GM18508 (cell line): Measurements from ENCODE around the gene B3GAT1.

Source experiments
- ATAC-seq: cut with Tn5 transposase; IDR thresholded peaks from one replicate; pipeline ENCODE4 v1.9.1; 2021; ENCODE audit warnings: moderate number of reproducible peaks; ENCODE audit not compliant: insufficient read depth, unreplicated experiment

Gene B3GAT1

DNA sequence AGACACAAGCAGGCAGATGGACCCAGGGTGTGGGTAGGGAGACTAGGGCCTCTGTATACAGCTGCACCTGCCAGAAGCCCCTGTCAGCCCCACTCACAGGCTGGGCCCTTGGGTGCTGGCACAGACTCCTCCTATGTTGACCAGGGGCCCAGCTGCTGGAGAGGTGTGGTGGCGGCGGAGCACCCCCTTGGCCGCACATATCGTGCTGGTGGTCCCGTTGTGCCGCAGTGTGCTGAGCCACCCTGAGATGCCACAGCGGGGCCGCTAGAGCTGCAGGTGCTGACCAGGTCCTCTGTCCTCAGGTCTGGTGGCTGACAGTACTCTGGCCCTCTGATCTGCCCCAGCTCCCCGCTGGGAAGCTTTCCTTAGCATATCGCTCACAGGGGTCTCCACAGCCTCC lies 30.2 kb upstream of the B3GAT1 start:
- ATAC-seq, result no peak

- ATAC-seq, result no peak
Observed at GRCh38 chr11:134441706-134442105, 29.7 kb upstream of the B3GAT1 start.

DNA sequence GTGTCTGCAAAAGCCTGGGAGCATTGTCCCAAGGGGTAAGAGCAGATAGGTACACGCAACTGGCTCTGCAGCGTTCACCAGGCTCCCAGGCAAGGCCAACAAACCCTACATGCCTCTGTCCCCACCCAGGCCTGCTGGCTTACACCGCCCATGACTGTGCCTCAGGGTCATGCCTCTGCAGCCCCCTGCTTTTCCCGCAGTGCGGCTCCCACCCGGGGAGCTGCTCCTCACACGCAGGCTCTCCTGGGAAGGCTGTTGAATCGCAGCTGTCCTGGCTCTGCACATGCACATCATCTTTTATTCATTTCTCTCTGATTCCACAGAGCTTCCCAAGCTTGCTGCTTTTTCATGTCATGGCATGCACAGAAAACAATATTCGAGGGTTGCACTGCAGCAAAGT lies 29.2 kb upstream of the B3GAT1 start:
- ATAC-seq, result no peak

DNA sequence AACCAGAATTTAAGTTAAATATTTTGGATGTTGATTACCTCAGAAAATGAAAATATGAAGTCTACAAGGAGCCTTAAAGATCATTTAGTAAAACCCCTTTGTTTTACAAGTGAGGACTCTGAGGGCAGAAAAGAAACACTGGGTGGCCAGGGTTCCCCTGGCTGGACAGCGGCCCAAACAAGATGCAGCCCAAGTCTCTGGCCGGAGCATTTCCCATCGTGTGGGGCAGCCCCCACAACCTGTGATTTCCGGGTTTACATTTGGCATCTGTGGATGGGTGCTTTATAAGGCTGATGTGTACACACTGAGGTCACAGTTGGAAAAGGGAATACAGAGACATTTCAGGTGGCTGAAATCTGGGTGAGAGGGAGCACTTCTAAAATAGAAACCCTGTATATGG lies 28.8 kb upstream of the B3GAT1 start:
- ATAC-seq, result no peak

- no peak for ATAC-seq
Observed at GRCh38 chr11:134438542-134439537, 26.8 kb upstream of the B3GAT1 start.

GRCh38 chr11:134437821-134438220 lies 25.8 kb upstream of the B3GAT1 start:
- ATAC-seq, result no peak

DNA sequence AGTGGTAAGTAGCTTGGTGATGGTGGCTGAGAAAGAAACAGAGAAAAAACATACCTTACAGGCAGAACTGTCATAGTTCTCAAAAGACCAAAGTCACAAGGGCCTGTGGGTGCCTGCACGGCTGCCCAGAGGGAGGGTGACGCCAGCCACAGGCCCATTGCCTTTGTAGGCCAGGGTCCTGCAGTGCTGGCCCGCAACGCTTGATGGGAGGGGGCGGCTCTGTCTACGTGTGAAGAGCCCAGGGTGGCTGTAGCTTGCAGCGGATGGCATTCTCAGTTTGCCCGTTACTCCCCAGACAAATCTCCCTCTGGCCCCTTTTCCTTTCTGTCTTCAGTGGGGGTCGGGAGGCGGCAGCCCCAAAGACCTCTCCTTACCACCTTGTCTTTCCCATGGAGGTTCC lies 24.7 kb upstream of the B3GAT1 start:
- ATAC-seq, result no peak

- no peak for ATAC-seq
Observed at GRCh38 chr11:134433806-134434205, 21.8 kb upstream of the B3GAT1 start.

GRCh38 chr11:134433251-134433650 lies 21.2 kb upstream of the B3GAT1 start:
- no peak for ATAC-seq

DNA sequence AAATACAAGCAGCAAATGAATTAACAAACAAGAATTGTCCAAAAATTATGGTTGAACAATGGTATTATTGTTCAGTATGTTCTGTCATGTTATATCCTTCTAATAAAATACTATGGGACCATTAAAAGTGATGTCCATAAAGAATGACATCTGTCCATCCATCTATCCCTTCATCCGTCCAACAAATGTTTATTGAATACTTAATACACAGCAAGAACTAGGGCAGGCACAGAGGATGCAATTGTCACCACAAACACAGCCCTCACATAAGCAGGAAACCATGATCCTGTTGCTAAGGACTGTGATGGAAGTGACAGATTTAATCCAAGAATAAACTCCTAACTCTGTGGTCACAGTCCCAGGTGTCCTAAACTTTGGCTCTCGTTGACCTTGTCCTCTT lies 20.7 kb upstream of the B3GAT1 start:
- no peak for ATAC-seq

GRCh38 chr11:134429106-134429505 lies 17.1 kb upstream of the B3GAT1 start:
- no peak for ATAC-seq

DNA sequence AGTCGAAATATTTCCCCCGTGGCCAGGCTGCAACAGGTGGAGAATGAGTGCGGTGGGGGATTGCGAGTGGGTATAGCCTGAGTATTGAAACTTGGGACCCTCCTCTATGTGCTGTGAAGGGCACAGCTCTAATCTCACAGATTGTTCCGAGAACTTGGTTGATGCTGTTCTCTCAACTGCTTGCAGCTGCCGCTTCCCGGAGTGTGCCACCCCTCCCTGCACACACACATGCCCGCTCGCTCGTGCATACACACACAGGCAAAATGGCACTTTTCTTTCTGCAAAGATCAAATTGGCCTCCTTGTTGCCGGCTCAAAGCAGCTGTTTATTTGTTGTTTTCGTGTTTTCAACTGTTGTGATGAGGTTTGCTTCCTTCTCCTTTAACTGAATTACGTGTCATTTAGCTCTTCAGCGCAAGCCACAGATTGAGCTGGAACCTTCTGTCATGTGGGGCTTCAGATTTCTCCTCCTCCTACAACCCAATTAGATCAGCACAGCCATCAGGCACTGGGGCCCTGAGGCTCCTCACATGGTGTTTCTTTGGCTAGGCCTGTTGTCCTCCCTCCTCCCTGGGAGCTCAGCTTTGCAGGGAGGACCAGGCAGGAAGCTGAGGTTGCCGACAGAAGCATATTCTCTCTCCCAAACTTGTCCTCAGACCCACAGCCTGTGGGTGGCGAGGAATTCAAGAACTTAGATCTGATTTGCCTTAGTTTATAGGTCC lies 13.9 kb upstream of the B3GAT1 start:
- no peak for ATAC-seq

GRCh38 chr11:134425413-134425812 lies 13.4 kb upstream of the B3GAT1 start:
- ATAC-seq, result no peak

- ATAC-seq, result no peak
Observed at GRCh38 chr11:134423106-134423505, 11.1 kb upstream of the B3GAT1 start.

GRCh38 chr11:134417871-134418840 lies 6.1 kb upstream of the B3GAT1 start:
- no peak for ATAC-seq

GRCh38 chr11:134416726-134417125 lies 4.7 kb upstream of the B3GAT1 start:
- ATAC-seq, result no peak

DNA sequence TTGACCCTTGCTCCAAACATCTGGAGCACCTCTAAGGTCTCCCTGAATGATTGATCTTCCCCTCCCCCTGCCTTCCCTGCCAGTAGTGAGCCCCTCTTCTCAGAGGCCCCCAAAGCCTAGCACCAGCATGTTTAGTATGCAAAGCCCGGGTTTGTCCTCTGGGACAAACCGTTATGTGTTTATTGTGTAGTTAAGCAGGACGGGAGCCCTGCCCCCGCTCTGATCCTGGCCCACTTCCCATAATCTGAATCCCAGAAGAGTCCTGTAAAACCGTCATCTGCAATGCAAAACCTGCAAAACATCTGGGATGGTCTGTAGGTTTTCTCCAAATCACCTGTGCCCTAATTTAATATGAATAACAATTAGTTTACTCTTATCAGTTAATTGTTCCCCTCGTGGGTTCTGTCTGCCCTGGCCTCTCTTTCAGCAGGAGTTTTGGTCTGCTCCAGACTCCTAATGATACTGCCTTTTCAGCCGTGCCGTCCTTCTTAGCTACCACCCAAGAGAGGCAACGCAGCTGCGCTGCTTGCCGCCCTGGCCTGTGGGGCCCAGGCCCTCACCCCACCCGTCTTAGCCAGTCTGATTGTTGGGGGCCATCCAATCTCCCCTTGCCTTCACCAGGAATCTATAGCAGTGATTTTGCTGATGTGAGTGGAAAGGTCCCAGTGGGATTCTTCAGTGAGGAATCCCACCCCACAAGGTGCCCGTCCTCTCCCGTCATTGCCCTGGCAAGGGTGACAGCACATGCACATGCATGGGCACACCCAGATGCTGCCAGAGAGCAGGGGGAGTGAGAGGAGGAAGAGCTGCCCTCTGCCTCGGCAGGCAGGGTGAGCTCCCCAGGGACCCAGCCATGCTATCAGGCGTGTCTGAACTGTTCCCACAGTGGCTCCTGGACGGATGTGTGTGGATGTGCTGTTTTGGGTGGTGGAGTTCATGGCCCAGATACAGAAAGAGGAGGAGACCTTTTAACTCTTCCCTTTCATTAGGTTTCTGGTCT lies 3.0 kb upstream of the B3GAT1 start:
- ATAC-seq, result no peak

GRCh38 chr11:134413826-134414731 lies 2.0 kb upstream of the B3GAT1 start:
- ATAC-seq, result no peak
